K562 (cell line): ENCODE data around the gene PRICKLE4.

Source experiments
- CTCF ChIP-seq, 3 experiments: IDR thresholded peaks in 2 of 3; conservative IDR thresholded peaks in 1 of 3; 2 replicates each; pipeline ENCODE4 v1.5.1; 2011 to 2012; ENCODE audit warnings: low read length in 3 of 3, mild to moderate bottlenecking in 3 of 3, control low read depth in 2 of 3, improper control_type of control experiment in 1 of 3, inconsistent platforms in 1 of 3, low read depth in 1 of 3, mixed read lengths in 1 of 3, moderate library complexity in 1 of 3; ENCODE audit not compliant: insufficient read depth in 2 of 3
- ELF1 ChIP-seq: fragments of 200-800 bp; sonication (Bioruptor generic); IDR thresholded peaks from 2 replicates; pipeline ENCODE4 v1.6.1; 2016; ENCODE audit warnings: missing genetic modification characterization, missing compliant biosample characterization
- RAD21 ChIP-seq, 2 experiments: fragments of 250-450 bp in 1 of 2; fragments of 450-650 bp in 1 of 2; sonication (Bioruptor Pico) in 1 of 2; formaldehyde crosslinking in 1 of 2; IDR thresholded peaks in 1 of 2; conservative IDR thresholded peaks in 1 of 2; 2 replicates each; pipeline versions ENCODE4 v1.4.0 to v1.8.0; 2020 to 2022; ENCODE audit warnings: mild to moderate bottlenecking in 2 of 2, moderate library complexity in 1 of 2
- ZNF124 ChIP-seq: sonication (generic); formaldehyde crosslinking; IDR thresholded peaks from 2 replicates; pipeline ENCODE4 v1.8.1; 2022; ENCODE audit warnings: missing genetic modification reagents
- ZNF311 ChIP-seq: fragments of 250-450 bp; sonication (Bioruptor Pico); IDR thresholded peaks from 2 replicates; pipeline ENCODE4 v1.4.0; 2020; ENCODE audit warnings: mild to moderate bottlenecking, moderate library complexity

DNA sequence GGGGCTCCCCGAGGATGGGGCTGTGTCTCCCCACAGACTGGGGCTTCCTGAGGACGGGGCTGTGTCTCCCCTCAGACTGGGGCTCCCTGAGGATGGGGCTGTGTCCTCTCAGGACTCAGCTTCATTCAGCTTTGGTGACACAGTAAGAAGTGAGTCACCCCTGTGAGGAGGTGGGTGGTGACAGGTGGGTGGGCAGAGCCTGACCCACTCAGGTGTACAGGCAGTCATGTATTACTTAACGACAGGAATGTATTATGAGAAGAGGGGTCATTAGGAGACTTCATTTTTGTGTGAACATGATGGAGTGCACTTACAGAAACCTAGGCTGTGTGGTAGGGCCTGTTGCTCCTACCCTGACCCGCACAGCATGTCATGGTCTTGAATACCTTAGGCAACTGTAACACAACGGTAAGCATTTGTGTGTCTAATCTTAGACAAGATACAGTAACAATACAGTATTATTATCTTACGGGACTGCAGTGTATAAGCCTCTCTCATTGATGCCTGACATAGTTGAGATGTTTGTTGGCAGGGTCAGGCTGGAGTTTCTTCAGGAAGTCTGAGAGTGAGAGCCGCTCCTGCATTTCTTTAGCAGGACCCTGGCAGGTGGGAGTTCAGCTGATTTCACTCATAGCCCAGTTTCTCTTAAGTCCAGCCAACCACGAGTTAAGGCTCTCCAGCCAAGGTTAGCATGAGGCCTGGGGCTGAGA is 22.5 kb upstream of the PRICKLE4 start:
- TF ChIP-seq ZNF311 = no peak
- TF ChIP-seq ZNF124 (CRISPR knock-in tag) = no peak
- TF ChIP-seq CTCF (IDR thresholded peaks at IDR 0.05 in 2 of 3, conservative IDR thresholded peaks at IDR 0.05 in 1 of 3; ENCODE audit: insufficient read depth in 2 of 3, low read depth in 1 of 3, low read length in 3 of 3) = no peak
- TF ChIP-seq ELF1 (tag) = no peak
- no peak for TF ChIP-seq RAD21 (CRISPR knock-in tag; conservative IDR thresholded peaks at IDR 0.05 in 1 of 2, IDR thresholded peaks at IDR 0.05 in 1 of 2)
